Memory B cell (primary cell): Measurements from ENCODE around the gene PACS1.

Source experiments
- ATAC-seq: fragments of 150-1000 bp; cut with Tn5 transposase; 2 replicates; pipeline ENCODE4 v1.10.0; 2021; ENCODE audit warnings: low read depth, mild to moderate bottlenecking, moderate library complexity
- DNase-seq, 2 donors: peaks; one replicate each; pipeline ENCODE4 v3.0.0; 2022; ENCODE audit warnings: low spot score in 2 of 2
- H3K27ac Mint-ChIP-seq: one replicate; pipeline ENCODE4 v1.8.0; 2022; ENCODE audit warnings: mild to moderate bottlenecking, moderate library complexity, mixed read lengths
- H3K27me3 Mint-ChIP-seq: one replicate; pipeline ENCODE4 v1.8.0; 2022; ENCODE audit warnings: mixed read lengths
- H3K36me3 Mint-ChIP-seq: one replicate; pipeline ENCODE4 v1.8.0; 2022; ENCODE audit warnings: mild to moderate bottlenecking, mixed read lengths
- H3K4me1 Mint-ChIP-seq: one replicate; pipeline ENCODE4 v1.8.0; 2022; ENCODE audit warnings: mixed read lengths
- H3K4me3 Mint-ChIP-seq: one replicate; pipeline ENCODE4 v1.8.0; 2022; ENCODE audit warnings: mild to moderate bottlenecking, moderate library complexity, mixed read lengths
- H3K9me3 Mint-ChIP-seq: one replicate; pipeline ENCODE4 v1.8.0; 2022; ENCODE audit warnings: mixed read lengths

Gene PACS1

GRCh38 chr11:66116576-66117361 lies 46.7 kb downstream of the PACS1 start:
- ATAC-seq, result no peak
- Mint-ChIP-seq H3K27me3 (no peaks in the 10 kb centered on the region), H3K27ac (no peak overlapping the region), H3K36me3 (peaks cover 5% of the 10 kb centered on the region), H3K4me3 (peak overlapping the region; percentile 54), H3K9me3 (no peaks in the 10 kb centered on the region), H3K4me1 (peaks cover 50% of the 10 kb centered on the region)
- DNase-seq, result no peak

GRCh38 chr11:66118847-66119246 lies 48.8 kb downstream of the PACS1 start:
- ATAC-seq, result no peak
- no peak overlapping the region for H3K27ac Mint-ChIP-seq
- peaks cover 9% of the 10 kb centered on the region for H3K36me3 Mint-ChIP-seq

GRCh38 chr11:66119348-66120133 lies 49.5 kb downstream of the PACS1 start:
- ATAC-seq (no peak), DNase-seq (no peak)
- H3K4me3 Mint-ChIP-seq, result no peak overlapping the region
- H3K27me3 Mint-ChIP-seq, result no peaks in the 10 kb centered on the region
- H3K9me3 Mint-ChIP-seq, result no peaks in the 10 kb centered on the region
- H3K4me1 Mint-ChIP-seq, result peaks cover 40% of the 10 kb centered on the region
- H3K36me3 Mint-ChIP-seq, result peaks cover 9% of the 10 kb centered on the region
- no peak overlapping the region for H3K27ac Mint-ChIP-seq

More at GRCh38 chr11:66118847-66119246, 48.8 kb downstream of the PACS1 start:
- no peak overlapping the region for H3K4me3 Mint-ChIP-seq
- H3K9me3 Mint-ChIP-seq, result no peaks in the 10 kb centered on the region
- no peaks in the 10 kb centered on the region for H3K27me3 Mint-ChIP-seq
- H3K4me1 Mint-ChIP-seq, result peaks cover 35% of the 10 kb centered on the region
- DNase-seq, result no peak

- no peak overlapping the region for H3K27ac Mint-ChIP-seq
- H3K4me1 Mint-ChIP-seq, result peaks cover 45% of the 10 kb centered on the region
Measured at GRCh38 chr11:66121466-66121865, 51.4 kb downstream of the PACS1 start.

GRCh38 chr11:66123902-66124301 lies 53.8 kb downstream of the PACS1 start:
- peaks cover 9% of the 10 kb centered on the region for H3K36me3 Mint-ChIP-seq
- H3K27ac Mint-ChIP-seq, result peak overlapping the region; percentile 97
- ATAC-seq, result no peak
- H3K9me3 Mint-ChIP-seq, result no peaks in the 10 kb centered on the region
- peaks cover 58% of the 10 kb centered on the region for H3K4me1 Mint-ChIP-seq
- no peak overlapping the region for H3K4me3 Mint-ChIP-seq
- H3K27me3 Mint-ChIP-seq, result no peaks in the 10 kb centered on the region
- no peak for DNase-seq

More at GRCh38 chr11:66121466-66121865, 51.4 kb downstream of the PACS1 start:
- ATAC-seq, result no peak
- peaks cover 9% of the 10 kb centered on the region for H3K36me3 Mint-ChIP-seq
- H3K27me3 Mint-ChIP-seq, result no peaks in the 10 kb centered on the region
- no peak for DNase-seq
- H3K9me3 Mint-ChIP-seq, result no peaks in the 10 kb centered on the region
- no peak overlapping the region for H3K4me3 Mint-ChIP-seq

- H3K4me3 Mint-ChIP-seq, result no peak overlapping the region
- no peak for DNase-seq
Measured at GRCh38 chr11:66124564-66124963, 54.5 kb downstream of the PACS1 start.

GRCh38 chr11:66126064-66126463 lies 56.0 kb downstream of the PACS1 start:
- Mint-ChIP-seq H3K27ac (peak overlapping the region; percentile 97), H3K4me1 (peaks cover 58% of the 10 kb centered on the region), H3K27me3 (no peaks in the 10 kb centered on the region), H3K4me3 (peak overlapping the region; percentile 85), H3K9me3 (no peaks in the 10 kb centered on the region), H3K36me3 (peaks cover 6% of the 10 kb centered on the region)
- no peak for DNase-seq
- ATAC-seq, result peak; percentile 48

More at GRCh38 chr11:66124564-66124963, 54.5 kb downstream of the PACS1 start:
- no peak for ATAC-seq
- no peaks in the 10 kb centered on the region for H3K9me3 Mint-ChIP-seq
- peaks cover 9% of the 10 kb centered on the region for H3K36me3 Mint-ChIP-seq
- peaks cover 55% of the 10 kb centered on the region for H3K4me1 Mint-ChIP-seq
- peak overlapping the region; percentile 97 for H3K27ac Mint-ChIP-seq
- no peaks in the 10 kb centered on the region for H3K27me3 Mint-ChIP-seq

GRCh38 chr11:66126808-66127555 lies 56.9 kb downstream of the PACS1 start:
- DNase-seq (peak; percentile 22 to 35), ATAC-seq (peak; percentile 78)
- H3K9me3 Mint-ChIP-seq, result no peaks in the 10 kb centered on the region
- H3K4me3 Mint-ChIP-seq, result peak overlapping the region; percentile 85
- no peaks in the 10 kb centered on the region for H3K27me3 Mint-ChIP-seq
- peaks cover 62% of the 10 kb centered on the region for H3K4me1 Mint-ChIP-seq
- H3K27ac Mint-ChIP-seq, result peak overlapping the region; percentile 97
- H3K36me3 Mint-ChIP-seq, result peaks cover 3% of the 10 kb centered on the region

- no peak overlapping the region for H3K4me3 Mint-ChIP-seq
- H3K27ac Mint-ChIP-seq, result peak overlapping the region; percentile 75
Measured at GRCh38 chr11:66130978-66131377, 60.9 kb downstream of the PACS1 start.

GRCh38 chr11:66131937-66132632 lies 62.0 kb downstream of the PACS1 start:
- ATAC-seq (peak; percentile 44), DNase-seq (no peak)
- H3K9me3 Mint-ChIP-seq, result no peaks in the 10 kb centered on the region
- no peaks in the 10 kb centered on the region for H3K27me3 Mint-ChIP-seq
- peak overlapping the region; percentile 75 for H3K27ac Mint-ChIP-seq
- peak overlapping the region; percentile 33 for H3K4me3 Mint-ChIP-seq
- H3K4me1 Mint-ChIP-seq, result peaks cover 55% of the 10 kb centered on the region
- H3K36me3 Mint-ChIP-seq, result peaks cover 2% of the 10 kb centered on the region

More at GRCh38 chr11:66130978-66131377, 60.9 kb downstream of the PACS1 start:
- Mint-ChIP-seq H3K9me3 (no peaks in the 10 kb centered on the region), H3K4me1 (peaks cover 60% of the 10 kb centered on the region), H3K27me3 (no peaks in the 10 kb centered on the region), H3K36me3 (peaks cover 2% of the 10 kb centered on the region)
- ATAC-seq, result no peak
- DNase-seq, result no peak

- H3K27ac Mint-ChIP-seq, result peak overlapping the region; percentile 38
- no peak for DNase-seq
Measured at GRCh38 chr11:66133216-66133775, 63.2 kb downstream of the PACS1 start.

GRCh38 chr11:66136752-66137123 lies 66.7 kb downstream of the PACS1 start:
- Mint-ChIP-seq H3K9me3 (no peaks in the 10 kb centered on the region), H3K4me3 (no peak overlapping the region), H3K27me3 (no peaks in the 10 kb centered on the region), H3K36me3 (peaks cover 2% of the 10 kb centered on the region), H3K27ac (peak overlapping the region; percentile 28), H3K4me1 (peaks cover 43% of the 10 kb centered on the region)
- DNase-seq (no peak), ATAC-seq (no peak)

More at GRCh38 chr11:66133216-66133775, 63.2 kb downstream of the PACS1 start:
- peaks cover 51% of the 10 kb centered on the region for H3K4me1 Mint-ChIP-seq
- H3K4me3 Mint-ChIP-seq, result no peak overlapping the region
- peaks cover 2% of the 10 kb centered on the region for H3K36me3 Mint-ChIP-seq
- no peaks in the 10 kb centered on the region for H3K9me3 Mint-ChIP-seq
- no peaks in the 10 kb centered on the region for H3K27me3 Mint-ChIP-seq
- ATAC-seq, result no peak

- H3K4me1 Mint-ChIP-seq, result peaks cover 43% of the 10 kb centered on the region
- no peaks in the 10 kb centered on the region for H3K27me3 Mint-ChIP-seq
- no peak for DNase-seq
- no peak for ATAC-seq
- peak overlapping the region; percentile 75 for H3K27ac Mint-ChIP-seq
- no peak overlapping the region for H3K4me3 Mint-ChIP-seq
- H3K9me3 Mint-ChIP-seq, result no peaks in the 10 kb centered on the region
- peaks cover 2% of the 10 kb centered on the region for H3K36me3 Mint-ChIP-seq
Measured at GRCh38 chr11:66139817-66140404, 69.8 kb downstream of the PACS1 start.
